GM18498 (cell line): ENCODE measurements around the gene SIRT2.

Experiments
- ATAC-seq: cut with Tn5 transposase; IDR thresholded peaks from one replicate; pipeline ENCODE4 v1.9.1; 2021; ENCODE audit warnings: mild to moderate bottlenecking, moderate library complexity; ENCODE audit not compliant: unreplicated experiment

The SIRT2 gene

DNA sequence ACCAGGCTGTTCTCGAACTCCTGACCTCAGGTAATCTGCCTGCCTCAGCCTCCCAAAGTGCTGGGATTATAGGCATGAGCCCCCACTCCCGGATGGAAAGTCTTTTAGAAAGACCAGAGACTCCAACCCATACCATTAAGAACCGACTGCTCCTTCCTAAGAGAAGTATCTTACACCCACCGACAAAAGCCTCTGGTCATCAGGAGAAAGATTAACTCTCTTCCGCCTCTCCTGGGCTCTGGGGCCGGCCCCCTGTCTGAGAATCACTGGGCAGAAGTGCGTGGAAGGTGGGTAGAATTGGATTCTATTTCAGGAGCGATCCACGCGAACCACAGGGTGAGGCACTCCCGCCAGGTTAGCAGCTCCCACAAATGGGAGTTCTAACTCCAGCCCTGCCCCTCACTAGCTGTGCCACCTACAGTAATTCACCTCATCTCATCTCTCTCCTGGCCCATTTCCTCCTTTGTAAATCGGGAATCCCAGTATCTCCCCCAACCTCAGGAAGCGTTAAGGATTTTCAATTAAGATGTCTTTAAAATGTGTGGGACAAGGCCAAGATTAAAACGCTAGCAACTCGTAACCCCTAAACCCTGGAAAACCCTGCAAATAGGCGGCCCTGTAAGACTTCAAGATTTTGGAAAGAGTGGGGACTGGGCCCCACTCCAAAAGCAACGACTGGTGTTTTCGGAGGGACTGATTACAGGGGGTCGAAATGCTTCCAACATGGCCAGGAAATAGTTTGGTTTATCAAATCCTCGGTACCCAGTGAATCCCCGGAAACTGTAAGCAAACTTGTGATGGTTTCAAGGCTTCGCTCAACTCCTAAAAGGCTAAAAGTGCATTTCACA lies 50.9 kb downstream of the SIRT2 start:
- ATAC-seq = no peak

DNA sequence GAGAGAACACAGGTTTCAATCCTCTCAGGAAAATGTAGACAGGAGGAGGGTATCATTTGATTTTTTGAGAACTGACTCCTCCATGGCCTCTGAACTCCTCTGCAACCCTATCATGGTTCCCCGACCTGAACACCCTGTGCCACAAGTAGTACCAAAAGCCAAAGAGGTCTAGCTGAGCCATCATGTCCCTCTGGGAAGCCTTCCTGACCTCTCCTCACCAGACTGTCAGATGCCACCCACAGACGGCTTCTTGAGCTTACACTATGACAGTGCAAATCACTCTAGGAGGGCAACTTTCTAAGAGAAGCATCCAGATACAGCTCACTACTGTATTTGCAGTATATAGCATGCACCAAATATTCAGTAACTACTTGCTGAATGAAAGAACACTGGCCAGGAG lies 53.3 kb downstream of the SIRT2 start:
- no peak for ATAC-seq

DNA sequence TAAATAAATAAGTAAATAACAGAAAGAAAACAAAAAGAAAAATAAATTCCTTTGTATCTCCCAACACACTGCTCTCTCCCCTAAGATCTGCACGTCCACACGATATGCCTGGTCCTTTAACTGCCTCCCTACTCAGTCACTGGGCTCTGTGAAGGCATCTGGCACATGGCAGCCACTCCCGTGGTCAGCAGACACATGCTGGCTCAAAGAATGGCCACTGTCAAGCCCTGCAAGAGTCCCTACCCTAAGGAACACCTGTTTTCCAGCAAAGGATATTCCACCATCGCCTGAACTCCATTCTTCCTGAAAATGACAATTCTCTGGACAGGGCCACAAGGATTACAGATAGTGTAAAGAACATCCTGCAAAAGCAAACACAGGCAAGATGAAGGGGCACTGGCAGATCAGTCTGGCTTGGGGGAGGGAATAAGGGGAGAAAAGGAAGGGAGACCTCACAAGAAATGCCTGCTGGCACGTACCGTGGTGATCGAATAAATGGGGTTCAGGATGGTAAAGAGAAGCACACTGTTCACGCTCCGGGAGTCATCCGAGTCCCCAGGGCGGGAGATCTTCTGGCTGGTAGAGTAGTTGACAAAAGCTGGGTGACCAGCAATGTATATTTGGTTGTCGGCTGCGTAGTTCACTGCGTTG lies 53.9 kb downstream of the SIRT2 start:
- ATAC-seq = no peak

DNA sequence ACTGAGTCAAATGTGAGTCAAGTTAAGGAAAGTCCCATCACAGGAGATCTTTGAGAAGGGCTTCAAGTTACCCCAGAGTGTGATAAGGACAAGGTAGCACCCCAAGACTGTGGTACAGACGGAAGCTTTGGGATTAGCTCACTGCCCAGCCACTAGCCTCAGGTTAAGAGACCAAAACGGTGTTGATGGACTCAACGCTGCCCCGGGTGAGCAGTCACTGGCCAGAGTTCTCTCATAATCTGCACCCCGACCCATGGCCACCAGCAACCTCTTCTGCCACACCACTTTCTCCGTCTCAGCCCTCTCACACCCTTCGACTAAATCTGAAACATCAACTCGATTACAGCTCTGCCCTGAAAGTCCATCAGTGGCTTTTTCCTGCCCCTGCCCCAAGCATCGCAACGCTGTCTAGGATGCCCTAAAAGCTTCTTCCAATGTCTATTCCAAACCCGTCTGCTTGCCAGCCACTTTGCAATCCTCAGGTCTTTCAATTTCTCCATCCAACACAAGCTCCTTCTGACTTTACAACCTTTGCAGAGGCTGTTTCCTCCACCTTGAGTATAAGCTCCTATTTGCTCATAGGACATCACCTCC lies 55.2 kb downstream of the SIRT2 start:
- ATAC-seq = no peak

DNA sequence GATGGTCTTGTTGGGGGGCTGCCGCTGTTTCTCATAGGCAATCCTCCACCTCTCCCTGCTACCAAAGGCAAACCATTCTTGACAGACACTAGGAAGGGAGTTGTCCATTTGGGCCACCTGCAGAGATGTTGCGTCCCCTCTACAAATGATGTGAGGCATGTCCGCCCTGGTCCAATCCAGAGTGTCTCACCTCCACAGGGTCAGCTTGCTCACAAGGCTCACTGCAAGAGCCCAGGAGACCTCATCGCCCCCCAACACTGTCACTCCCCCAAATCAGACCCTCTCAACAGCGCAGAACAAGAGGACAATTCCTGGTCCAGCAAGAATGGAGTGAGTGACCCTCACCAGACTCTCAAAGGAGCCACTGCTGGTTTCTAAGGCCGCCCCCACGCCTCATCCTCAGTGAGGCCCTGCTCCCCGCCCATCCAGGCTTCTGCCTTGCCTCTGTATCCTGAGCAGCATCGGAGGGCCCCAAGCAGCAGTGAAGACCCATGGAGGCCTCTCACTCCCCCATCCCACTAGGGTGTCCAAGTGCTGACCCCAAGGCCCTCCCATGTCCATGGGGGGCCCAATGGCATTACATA lies 56.2 kb downstream of the SIRT2 start:
- ATAC-seq = no peak

DNA sequence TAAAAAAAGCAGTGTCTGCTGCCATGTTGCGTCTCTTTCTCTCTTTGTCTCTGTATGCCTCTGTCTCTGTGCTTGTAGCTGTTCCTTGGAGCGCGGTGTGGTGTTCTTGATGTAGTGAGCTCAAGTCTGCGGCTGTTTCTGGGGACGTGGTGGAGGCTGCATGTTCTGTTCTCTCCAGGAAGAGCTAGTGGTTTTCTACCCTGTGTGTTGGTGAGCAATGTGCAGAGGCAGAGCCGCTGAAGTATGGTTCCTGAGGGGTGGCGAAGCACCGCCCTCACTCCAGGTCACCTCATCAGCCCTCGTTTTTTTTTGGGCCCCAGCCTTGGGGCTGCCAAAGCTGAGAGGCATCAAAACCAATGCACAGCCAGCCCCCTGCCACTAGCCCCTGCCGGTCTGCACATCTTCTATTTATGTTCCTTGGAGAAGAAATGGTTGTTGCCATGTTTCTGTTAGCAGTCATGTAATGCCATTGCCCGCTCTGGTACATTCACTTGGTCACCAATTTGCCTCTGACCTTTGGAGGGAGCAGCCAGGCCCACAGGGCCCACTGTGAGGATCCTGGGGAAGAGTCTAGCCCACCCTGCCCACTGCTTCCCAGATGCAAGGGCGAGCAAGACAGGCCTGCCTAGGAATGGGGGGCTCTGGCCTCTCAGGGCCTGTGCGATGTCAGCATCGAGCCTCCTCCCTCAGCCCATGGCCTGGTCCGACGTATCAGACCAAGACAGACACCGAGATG lies 56.8 kb downstream of the SIRT2 start:
- no peak for ATAC-seq

DNA sequence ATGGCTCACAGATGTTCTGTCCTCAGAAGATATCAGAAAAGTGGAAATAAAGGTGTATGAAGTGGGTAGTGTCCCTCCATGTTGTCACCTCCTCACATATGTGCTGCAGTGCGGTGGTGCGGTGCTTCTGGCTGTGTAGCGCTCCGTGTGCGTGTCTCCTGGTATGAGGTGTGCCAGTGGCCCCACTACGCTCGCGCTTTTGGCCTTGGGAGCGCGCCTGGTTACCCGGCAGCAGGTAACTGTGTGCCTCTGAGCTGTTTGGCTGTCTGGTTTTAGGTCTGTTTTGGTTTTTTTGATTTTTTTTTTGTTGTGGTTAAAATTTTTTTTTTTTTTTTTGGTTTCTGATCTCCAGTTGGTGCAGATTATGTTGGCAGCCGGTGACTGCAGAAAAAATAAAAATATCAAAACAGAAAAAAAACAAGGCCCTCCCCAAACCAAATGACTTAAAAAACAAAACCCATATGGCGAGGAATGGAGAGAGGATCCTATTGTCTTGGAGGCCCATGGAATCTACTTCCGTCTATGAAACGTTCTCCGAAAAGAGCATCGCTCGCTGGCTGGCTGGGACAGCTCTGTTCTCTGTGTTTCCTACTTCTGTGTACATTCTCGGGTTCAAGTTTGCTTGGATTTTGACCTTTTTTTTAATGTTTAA lies 57.5 kb downstream of the SIRT2 start:
- no peak for ATAC-seq

DNA sequence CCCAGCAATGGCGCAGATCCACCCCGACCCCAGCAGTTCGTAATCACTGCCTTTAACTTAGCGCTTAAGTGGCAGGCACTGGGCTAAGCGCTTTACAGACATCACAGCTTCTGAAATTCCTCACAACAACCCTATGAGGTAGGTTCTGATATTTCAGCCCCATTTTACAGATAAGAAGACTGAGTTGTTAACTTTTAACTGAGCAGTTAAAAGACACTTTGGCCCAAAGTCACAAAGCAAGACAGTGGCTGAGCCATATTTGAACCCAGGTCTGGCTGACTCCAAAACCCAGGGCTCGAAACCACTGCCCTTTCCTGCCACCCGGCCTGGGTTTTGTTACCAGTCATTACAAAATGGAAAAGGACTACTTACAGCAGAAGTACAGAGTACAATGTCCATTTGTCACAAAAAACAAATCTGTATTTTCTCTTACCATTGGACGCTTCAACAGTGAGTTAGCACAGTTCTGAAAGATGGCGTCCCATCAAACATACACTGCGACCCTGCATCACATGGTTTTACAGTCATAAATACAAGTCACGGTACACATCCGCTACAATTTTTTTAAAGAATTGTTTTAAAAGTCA lies 58.1 kb downstream of the SIRT2 start:
- ATAC-seq = no peak

DNA sequence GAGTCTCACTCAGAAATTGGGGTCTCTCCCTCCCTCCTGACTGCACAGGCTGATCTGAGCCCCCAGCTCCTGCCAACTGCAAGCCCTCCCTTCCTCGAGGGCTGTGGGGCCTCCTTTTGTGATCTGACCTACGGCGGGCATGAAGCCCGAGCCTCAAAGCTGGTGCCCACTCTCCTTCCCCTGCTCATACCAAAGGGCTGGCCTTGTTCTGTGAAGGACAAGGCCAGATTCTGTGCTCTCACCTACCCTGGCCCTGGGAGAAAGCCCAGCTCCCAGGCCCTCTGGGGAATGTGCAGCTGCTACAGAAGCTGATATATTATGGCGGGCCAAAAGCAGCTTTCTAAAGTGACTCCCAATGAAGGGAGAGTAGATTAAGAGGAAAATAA lies 58.8 kb downstream of the SIRT2 start:
- no peak for ATAC-seq

DNA sequence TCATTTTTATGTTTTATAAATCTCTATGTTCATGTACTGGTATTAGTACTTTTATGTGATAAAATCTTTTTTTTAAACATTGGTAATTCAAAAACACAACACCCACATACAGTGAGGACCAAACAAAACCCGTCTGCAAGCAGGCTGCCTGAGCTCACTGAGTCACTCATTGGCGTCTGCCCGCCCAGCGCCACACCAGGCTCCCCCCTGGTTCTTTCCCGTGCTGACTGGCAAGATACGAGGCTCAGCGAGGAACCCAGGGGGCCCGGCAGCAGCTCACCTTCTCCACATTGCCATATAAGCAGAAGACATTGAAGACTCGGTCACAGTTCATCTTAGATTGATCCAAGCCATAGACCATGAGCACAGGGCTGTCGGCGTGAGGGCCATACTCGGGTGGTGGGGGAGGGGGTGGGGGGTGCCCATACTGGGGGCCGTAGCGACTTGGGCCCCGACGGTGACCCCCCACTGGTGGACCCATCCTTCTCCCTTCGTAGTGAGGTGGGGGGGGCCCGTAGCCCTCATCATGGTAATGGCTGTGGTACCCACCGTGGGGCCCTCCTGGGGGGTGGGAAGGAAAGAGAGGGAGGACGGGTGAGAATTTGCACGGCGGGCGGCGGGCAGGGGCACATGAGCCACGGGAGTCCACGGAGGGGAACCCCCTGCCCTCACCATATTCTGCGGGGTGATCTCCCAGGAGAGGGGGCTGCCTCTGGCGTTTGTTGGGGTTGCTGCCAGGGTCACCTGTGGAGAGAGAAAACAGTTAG lies 59.4 kb downstream of the SIRT2 start:
- no peak for ATAC-seq

DNA sequence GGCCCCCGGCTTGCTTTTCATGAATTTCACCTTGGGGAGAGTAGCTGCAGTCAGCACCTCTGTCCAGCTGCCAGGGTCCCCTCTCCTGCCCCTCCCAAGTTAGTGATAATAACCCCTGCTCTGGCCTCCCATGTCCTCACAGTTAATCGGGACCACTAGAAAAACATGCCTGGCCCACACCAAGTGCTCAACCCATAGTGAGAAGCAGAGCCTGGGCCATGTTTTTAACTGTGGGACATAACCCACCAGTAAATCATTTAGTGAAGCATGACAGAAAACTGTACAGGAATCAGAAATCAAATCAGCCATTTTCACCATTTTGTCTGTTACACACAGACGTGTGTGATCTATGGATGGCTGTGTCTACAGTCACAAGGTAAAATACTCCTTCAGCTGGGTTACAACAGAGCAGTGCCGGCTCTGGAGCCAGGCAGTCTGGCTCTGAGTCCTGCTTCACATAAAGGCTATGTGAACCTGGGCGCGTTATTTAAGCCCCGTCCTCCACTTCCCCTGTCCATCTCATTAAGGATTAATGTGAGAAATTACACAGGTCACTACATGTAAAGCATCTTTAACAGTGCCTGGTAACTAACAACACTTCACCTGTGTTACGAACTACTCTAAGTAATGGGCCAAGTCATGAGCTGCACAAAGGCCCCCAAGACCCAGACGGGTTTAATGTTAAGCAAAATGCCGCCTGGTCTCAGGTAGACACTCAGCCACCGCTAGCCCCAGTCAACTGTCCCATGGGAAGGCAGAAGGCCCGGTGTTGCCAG lies 60.2 kb downstream of the SIRT2 start:
- ATAC-seq = no peak

DNA sequence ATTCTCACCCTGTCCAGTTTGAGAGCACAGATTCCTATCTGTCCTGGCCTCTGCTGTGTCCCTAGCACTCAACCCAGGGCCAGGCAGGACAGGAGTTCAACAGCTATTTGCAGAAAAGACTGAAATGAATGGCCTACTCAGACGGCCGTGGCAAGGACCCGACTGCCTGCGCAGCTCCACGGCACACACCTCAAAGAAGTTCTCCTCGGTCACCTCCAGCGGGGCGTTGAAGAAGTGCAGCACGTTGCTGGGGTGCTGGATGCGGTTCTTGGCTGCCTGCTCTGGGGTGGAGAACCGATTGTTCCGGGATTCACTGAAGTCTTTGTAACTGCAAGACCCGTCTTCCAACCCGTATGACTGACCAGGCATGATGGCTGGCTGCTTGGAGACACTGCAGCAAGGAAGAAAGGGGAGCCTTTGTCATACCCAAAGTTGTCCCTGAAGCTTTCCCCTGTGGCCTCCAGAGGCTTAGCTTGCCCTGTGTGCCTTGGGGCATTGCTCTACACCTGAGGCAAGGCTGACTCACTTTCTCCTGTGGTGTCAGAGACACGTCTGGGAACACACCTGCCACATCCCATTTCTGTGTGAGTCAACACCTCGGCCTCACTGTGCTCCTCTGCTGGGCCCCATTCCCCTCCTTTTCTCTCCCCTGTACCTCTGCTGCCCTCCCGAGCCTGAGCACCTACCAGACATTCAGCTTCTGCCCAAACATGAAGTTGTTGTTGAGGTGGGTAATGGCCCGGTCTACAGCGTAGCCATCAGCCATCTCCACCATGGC lies 61.0 kb downstream of the SIRT2 start:
- no peak for ATAC-seq

DNA sequence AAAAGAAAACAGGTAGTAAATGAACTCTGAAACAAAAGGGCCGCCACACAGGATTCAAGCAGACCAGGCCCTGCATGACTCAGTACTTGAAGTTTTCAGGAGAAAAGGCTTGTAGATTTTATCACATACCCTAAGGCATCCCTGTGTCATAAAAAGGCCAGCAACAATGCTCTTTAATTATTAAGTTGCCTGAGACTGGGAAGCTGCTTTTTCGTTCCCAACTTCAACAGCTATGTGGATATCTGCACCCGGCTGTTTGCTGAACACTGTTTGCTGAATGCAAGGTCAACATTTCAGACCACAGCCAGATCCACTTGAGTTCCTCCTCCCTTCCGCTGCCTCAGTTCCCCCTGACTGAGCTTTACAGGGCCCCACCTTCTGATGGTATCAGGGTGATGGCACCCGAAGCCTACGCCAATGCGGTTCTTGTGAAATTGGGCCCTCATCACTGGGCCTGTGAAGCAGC lies 61.7 kb downstream of the SIRT2 start:
- no peak for ATAC-seq

DNA sequence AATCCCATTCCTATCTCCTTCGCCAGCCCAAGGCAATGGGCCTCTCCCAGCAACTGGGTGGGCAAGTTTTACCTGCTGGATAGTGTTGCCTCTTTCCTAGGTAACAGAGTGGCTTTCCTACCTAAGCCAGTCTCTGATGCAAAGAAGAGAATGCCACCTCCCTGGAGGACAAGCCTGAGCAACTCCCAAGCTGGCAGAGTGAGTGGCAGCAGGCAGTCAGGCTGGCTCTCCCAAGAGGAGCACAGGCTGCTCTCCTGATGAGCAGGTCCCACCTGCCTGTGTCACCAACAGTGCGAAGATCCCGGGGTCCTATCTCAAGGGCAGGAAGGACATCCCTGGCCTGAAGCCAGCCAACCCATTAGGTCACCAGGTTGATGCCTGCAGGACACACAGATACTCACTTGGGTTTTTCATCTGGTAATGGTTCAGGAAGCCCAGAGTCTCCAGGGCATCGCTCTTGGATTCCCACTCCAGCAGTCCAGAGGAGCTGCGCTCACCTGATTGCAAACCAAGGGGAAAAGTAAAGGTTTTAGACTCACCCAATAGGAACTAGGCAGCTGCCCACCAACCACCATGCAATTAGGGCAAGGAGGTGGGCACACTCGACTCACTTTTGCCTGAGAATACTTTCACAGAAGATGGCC lies 62.3 kb downstream of the SIRT2 start:
- ATAC-seq = no peak

DNA sequence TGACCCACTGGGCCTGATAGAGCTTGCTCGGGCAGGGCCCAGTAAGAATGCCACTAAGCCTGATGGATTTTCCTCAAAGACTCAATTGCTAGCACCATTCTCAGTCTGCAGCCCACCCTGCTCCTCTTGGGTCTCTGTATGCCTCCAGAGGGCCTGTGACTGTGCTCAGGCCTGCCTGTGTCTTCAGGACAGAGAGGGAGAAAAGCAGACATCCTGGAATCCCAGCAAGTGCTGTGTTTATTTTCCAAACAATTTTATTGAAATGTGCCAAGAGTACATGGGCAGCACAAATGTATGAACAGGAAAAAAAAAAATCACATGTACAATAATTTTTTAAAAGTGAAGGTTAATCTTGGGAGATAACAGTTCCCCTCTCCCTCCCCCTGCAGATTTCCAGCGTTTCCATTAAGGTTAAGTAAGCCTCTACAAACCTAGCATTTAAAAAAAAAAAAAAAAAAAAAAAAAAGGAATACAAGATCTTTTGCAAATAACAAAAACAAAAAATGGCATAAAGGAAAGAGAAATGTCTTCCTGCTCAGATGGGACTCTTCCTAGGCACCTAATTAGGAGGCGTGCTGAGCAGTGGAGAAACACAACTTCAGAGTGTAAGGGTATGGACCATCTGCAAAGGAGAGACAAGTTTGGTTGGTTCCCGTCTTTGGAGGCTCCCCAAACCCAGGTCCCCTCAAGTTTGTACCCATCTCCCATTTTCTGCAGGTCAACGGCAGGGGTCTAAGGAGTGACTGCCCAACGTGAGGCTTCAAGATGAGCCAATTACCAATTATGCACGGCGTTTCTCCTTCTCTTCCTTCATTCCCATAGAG lies 63.0 kb downstream of the SIRT2 start:
- ATAC-seq = no peak

DNA sequence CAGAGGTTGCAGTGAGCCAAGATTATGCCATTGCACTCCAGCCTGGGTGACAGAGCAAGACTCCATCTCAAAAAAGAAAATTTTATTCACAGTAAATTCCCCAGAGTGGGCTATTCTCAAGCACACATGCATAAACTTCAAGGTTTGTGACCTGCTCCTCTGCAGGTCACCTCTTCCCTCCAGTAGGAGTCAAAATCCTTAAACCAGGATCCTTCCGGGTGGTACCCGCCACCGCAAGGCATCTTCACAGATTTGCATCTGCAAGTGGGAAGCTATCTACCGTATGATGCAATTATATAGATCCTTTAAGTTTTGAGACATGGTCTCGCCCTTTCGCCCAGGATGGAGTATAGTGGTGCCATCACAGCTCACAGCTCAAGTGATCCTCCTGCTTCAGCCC lies 64.8 kb downstream of the SIRT2 start:
- no peak for ATAC-seq

DNA sequence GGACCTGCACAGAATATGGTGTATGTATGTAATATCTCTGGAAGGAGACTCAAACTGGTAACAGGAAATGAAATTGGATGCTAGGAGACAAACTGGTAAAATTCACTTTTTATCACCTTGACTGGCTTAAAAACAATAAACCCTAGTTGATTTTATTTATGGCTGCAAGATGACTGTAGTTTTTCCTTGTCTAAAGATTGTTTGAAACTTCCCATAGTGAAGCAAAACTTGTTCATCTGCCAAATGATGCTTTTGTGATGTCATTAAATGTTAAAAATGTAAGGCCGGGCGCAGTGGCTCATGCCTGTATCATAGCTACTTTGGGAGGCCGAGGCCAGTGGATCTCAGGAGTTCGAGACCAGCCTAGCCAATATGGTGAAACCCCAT lies 65.3 kb downstream of the SIRT2 start:
- no peak for ATAC-seq
